K562 (cell line): ENCODE data around the gene PPT2. TPM values are rescaled to one million over a fixed set of nuclear protein-coding genes. Genes with fewer than 3 reads are reported as not detected.
A peak's percentile ranks its signal among the peaks of the same experiment; 100 is the strongest.

Source experiments
- ATF7 ChIP-seq: fragments of 450-650 bp; IDR thresholded peaks from 2 replicates; pipeline ENCODE4 v1.7.1; 2014; ENCODE audit warnings: mild to moderate bottlenecking, moderate library complexity
- BRD4 ChIP-seq: fragments of 200-600 bp; sonication (generic); IDR thresholded peaks from 2 replicates; pipeline ENCODE4 v1.6.1; 2017; ENCODE audit warnings: inconsistent platforms
- CBX8 ChIP-seq: fragments of 200-600 bp; sonication (generic); IDR thresholded peaks from 2 replicates; pipeline ENCODE4 v1.6.1; 2012; ENCODE audit warnings: borderline replicate concordance, mixed run types, low read depth, mild to moderate bottlenecking, moderate library complexity, mixed read lengths, low read length, control low read depth, inconsistent platforms; ENCODE audit not compliant: poor library complexity, severe bottlenecking; ENCODE audit errors: extremely low read depth
- GATAD2A ChIP-seq: fragments of 450-650 bp; IDR thresholded peaks from 2 replicates; pipeline ENCODE4 v1.6.1; 2017
- GTF2E2 ChIP-seq: fragments of 200-800 bp; sonication (Bioruptor generic); IDR thresholded peaks from 2 replicates; pipeline ENCODE4 v1.6.1; 2016; ENCODE audit warnings: missing genetic modification characterization, missing compliant biosample characterization
- HDAC3 ChIP-seq: fragments of 450-650 bp; IDR thresholded peaks from 2 replicates; pipeline ENCODE4 v1.6.1; 2018; ENCODE audit warnings: borderline replicate concordance, mild to moderate bottlenecking, moderate library complexity; ENCODE audit not compliant: partially characterized antibody
- HEY1 ChIP-seq: fragments of 250-450 bp; sonication (Bioruptor Pico); IDR thresholded peaks from 2 replicates; pipeline ENCODE4 v1.5.0; 2020; ENCODE audit warnings: mild to moderate bottlenecking, moderate library complexity, borderline replicate concordance
- KLF16 ChIP-seq: IDR thresholded peaks from 2 replicates; pipeline ENCODE4 v1.6.1; 2016; ENCODE audit warnings: antibody characterized with exemption
- MBD2 ChIP-seq: sonication (generic); IDR thresholded peaks from 2 replicates; pipeline ENCODE4 v1.6.1; 2016; ENCODE audit warnings: low read depth, borderline replicate concordance
- NFIC ChIP-seq: fragments of 450-650 bp; IDR thresholded peaks from 2 replicates; pipeline ENCODE4 v1.6.1; 2017; ENCODE audit warnings: mild to moderate bottlenecking, inconsistent platforms
- NR4A1 ChIP-seq, 2 experiments: fragments of 250-450 bp in 1 of 2; fragments of 450-650 bp in 1 of 2; sonication (Bioruptor Pico) in 1 of 2; IDR thresholded peaks; 2 replicates each; pipeline versions ENCODE4 v1.4.0 to v1.6.1; 2016 to 2020; ENCODE audit warnings: mild to moderate bottlenecking in 2 of 2, missing compliant biosample characterization in 1 of 2, missing genetic modification characterization in 1 of 2, moderate library complexity in 1 of 2
- PHTF2 ChIP-seq: fragments of 250-450 bp; sonication (Bioruptor Pico); IDR thresholded peaks from 2 replicates; pipeline ENCODE4 v1.5.0; 2021; ENCODE audit warnings: mild to moderate bottlenecking
- RBM17 ChIP-seq: fragments of 200-400 bp; formaldehyde crosslinking; IDR thresholded peaks from 2 replicates; pipeline ENCODE4 v1.6.1; 2017; ENCODE audit warnings: low read depth, mild to moderate bottlenecking, low read length, borderline replicate concordance
- RBM22 ChIP-seq: fragments of 200-400 bp; formaldehyde crosslinking; IDR thresholded peaks from 2 replicates; pipeline ENCODE4 v1.6.1; 2018; ENCODE audit warnings: low read length, low read depth; ENCODE audit not compliant: poor library complexity, severe bottlenecking
- SMARCA4 ChIP-seq: fragments of 450-650 bp; IDR thresholded peaks from 2 replicates; pipeline ENCODE4 v1.6.1; 2016
- SUPT5H ChIP-seq: fragments of 450-650 bp; IDR thresholded peaks from 2 replicates; pipeline ENCODE4 v1.6.1; 2016
- TAF1 ChIP-seq: IDR thresholded peaks from 2 replicates; pipeline ENCODE4 v1.6.1; 2011; ENCODE audit warnings: mild to moderate bottlenecking, low read length, moderate library complexity; ENCODE audit not compliant: insufficient read depth, control insufficient read depth, severe bottlenecking; ENCODE audit errors: extremely low read depth
- TAF7 ChIP-seq: fragments of 450-650 bp; IDR thresholded peaks from 2 replicates; pipeline ENCODE4 v1.6.1; 2016; ENCODE audit warnings: missing genetic modification characterization, missing compliant biosample characterization
- U2AF2 ChIP-seq: fragments of 200-400 bp; formaldehyde crosslinking; optimal IDR thresholded peaks from 2 replicates; pipeline ENCODE3; 2017; ENCODE audit warnings: low read depth, mild to moderate bottlenecking, low read length
- polyA plus RNA-seq, 8 experiments: library from polyadenylated mRNA; depleted of rRNA in 4 of 8; stranded (reverse) in 5 of 8; unstranded in 3 of 8; fragments of >200 nt; fragmentation: Nextera tagmentation in 2 of 8; fragmentation: Illumina TruSeq in 1 of 8; extraction: Ambion mirVana in 2 of 8; extraction: Trizol in 1 of 8; gene quantifications; 2 replicates each; pipeline versions ENCODE4 v1.2.1 to v1.2.3, GENCODE V29; 2011 to 2014; ENCODE audit warnings: inconsistent platforms in 1 of 8, missing spikeins in 1 of 8
- total RNA-seq, 7 experiments: library from RNA; depleted of rRNA in 6 of 7; stranded (reverse); fragments of >200 nt in 6 of 7; fragmentation: Illumina TruSeq in 2 of 7; extraction: Trizol in 2 of 7; gene quantifications; 2 replicates each; pipeline versions ENCODE4 v1.2.1 to v1.2.3, GENCODE V29; 2011 to 2021; ENCODE audit warnings: low replicate concordance in 1 of 7
- TF ChIP-seq, protein P1 (sequence below): fragments of 250-450 bp; sonication (Bioruptor Pico); IDR thresholded peaks from 2 replicates; pipeline ENCODE4 v1.8.0; 2021; ENCODE audit warnings: borderline replicate concordance, mild to moderate bottlenecking, moderate library complexity; ENCODE audit not compliant: poor library complexity, severe bottlenecking
- TF ChIP-seq, protein P2 (sequence below): fragments of 450-650 bp; IDR thresholded peaks from 2 replicates; pipeline ENCODE4 v1.6.1; 2017; ENCODE audit warnings: antibody characterized with exemption
- TF ChIP-seq, protein P3 (sequence below): sonication (generic); formaldehyde crosslinking; IDR thresholded peaks from 2 replicates; pipeline ENCODE4 v1.8.1; 2022; ENCODE audit warnings: missing genetic modification reagents
- TF ChIP-seq, protein P4 (sequence below): fragments of 450-650 bp; IDR thresholded peaks from 2 replicates; pipeline ENCODE4 v1.6.1; 2016; ENCODE audit warnings: low read depth, mild to moderate bottlenecking, moderate library complexity

Gene PPT2
- total and polyA plus RNA-seq, 9 of the 15 experiments (the other 6 are each of a cell fraction or from before 2014, with no cell fraction given), result 27.4 to 98.8 (median 69.9) TPM

DNA sequence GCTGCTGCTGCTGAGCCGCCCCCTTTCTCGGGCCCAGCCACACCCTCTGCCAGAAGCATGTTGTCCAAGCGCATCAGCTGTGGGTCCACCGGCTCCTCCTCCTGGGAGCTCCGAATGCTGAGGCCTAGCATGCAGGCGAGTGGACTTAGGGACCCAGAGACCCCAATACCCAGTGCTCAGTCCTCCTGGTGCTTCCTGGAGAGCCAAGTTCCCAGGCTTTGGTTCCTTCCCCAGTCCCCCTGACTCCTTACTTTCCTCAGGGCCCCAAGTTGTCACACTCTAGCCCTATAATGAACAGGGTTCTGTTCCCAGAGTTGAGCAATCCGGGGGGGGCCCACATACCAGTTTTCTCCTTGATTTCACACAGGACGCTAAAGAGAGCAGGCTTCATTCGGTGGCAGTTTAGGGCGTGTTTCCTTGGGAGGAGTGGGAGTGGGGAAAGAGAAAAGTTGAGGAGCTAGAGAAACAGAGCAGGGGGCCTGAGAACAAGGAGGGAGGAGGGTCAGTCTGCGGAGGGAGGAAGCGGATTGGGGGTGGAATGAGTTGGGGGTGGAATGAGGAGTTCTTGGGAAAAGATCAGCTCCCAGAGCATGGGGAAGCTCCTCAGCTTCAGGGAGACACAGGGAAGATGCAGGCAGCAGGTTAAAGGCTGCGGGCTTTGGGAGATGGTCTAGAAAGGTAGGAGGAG lies 34.6 kb downstream of the PPT2 start (continued):
- no peak for TF ChIP-seq GTF2E2 (tag)
- no peak for TF ChIP-seq ATF7
- TF ChIP-seq, protein P1, sequence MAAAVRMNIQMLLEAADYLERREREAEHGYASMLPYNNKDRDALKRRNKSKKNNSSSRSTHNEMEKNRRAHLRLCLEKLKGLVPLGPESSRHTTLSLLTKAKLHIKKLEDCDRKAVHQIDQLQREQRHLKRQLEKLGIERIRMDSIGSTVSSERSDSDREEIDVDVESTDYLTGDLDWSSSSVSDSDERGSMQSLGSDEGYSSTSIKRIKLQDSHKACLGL (CRISPR knock-in tag), result no peak
- TF ChIP-seq HEY1 (CRISPR knock-in tag), result no peak
- TF ChIP-seq HDAC3, result no peak
- TF ChIP-seq, protein P2, sequence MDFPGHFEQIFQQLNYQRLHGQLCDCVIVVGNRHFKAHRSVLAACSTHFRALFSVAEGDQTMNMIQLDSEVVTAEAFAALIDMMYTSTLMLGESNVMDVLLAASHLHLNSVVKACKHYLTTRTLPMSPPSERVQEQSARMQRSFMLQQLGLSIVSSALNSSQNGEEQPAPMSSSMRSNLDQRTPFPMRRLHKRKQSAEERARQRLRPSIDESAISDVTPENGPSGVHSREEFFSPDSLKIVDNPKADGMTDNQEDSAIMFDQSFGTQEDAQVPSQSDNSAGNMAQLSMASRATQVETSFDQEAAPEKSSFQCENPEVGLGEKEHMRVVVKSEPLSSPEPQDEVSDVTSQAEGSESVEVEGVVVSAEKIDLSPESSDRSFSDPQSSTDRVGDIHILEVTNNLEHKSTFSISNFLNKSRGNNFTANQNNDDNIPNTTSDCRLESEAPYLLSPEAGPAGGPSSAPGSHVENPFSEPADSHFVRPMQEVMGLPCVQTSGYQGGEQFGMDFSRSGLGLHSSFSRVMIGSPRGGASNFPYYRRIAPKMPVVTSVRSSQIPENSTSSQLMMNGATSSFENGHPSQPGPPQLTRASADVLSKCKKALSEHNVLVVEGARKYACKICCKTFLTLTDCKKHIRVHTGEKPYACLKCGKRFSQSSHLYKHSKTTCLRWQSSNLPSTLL, result 0 out of 2 replicates have a peak, but pooled peaks have one; percentile 22
- TF ChIP-seq, protein P3, sequence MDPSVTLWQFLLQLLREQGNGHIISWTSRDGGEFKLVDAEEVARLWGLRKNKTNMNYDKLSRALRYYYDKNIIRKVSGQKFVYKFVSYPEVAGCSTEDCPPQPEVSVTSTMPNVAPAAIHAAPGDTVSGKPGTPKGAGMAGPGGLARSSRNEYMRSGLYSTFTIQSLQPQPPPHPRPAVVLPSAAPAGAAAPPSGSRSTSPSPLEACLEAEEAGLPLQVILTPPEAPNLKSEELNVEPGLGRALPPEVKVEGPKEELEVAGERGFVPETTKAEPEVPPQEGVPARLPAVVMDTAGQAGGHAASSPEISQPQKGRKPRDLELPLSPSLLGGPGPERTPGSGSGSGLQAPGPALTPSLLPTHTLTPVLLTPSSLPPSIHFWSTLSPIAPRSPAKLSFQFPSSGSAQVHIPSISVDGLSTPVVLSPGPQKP, result no peak
- TF ChIP-seq MBD2, result no peak
- no peak for TF ChIP-seq RBM17
- TF ChIP-seq KLF16, result no peak
- no peak for TF ChIP-seq NFIC
- TF ChIP-seq TAF7 (tag), result no peak
- TF ChIP-seq, protein P4, sequence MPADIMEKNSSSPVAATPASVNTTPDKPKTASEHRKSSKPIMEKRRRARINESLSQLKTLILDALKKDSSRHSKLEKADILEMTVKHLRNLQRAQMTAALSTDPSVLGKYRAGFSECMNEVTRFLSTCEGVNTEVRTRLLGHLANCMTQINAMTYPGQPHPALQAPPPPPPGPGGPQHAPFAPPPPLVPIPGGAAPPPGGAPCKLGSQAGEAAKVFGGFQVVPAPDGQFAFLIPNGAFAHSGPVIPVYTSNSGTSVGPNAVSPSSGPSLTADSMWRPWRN, result no peak
- TF ChIP-seq CBX8, result no peak
- no peak for TF ChIP-seq TAF1
- no peak for TF ChIP-seq NR4A1 (CRISPR knock-in tag; IDR thresholded peaks at IDR 0.05)
- no peak for TF ChIP-seq NR4A1 (tag; IDR thresholded peaks at IDR 0.05)
- no peak for TF ChIP-seq BRD4
- TF ChIP-seq RBM22, result no peak
- TF ChIP-seq SMARCA4, result peak; percentile 9; the same call in 1 of the 2 replicates
- TF ChIP-seq SUPT5H, result peak; percentile 24; the same call in 1 of the 2 replicates
- no peak for TF ChIP-seq GATAD2A
- no peak for TF ChIP-seq PHTF2
- no peak for TF ChIP-seq U2AF2
